HCT116 (cell line): Measurements from ENCODE around the gene ABLIM1.

Experiments
- EZH2phosphoT487 ChIP-seq: fragments of 200-600 bp; IDR thresholded peaks from 2 replicates; pipeline ENCODE4 v1.6.1; 2018; ENCODE audit warnings: antibody characterized with exemption, borderline replicate concordance
- POLR2A ChIP-seq: IDR thresholded peaks from 2 replicates; pipeline ENCODE4 v1.7.0; 2011; ENCODE audit warnings: borderline replicate concordance; ENCODE audit not compliant: insufficient read depth, insufficient read length; ENCODE audit errors: extremely low read depth
- YY1 ChIP-seq: IDR thresholded peaks from 2 replicates; pipeline ENCODE4 v1.6.1; 2011; ENCODE audit warnings: low read length, low read depth, moderate library complexity, mild to moderate bottlenecking; ENCODE audit not compliant: insufficient replicate concordance; ENCODE audit errors: extremely low read depth
- TF ChIP-seq, protein P1 (sequence below): IDR thresholded peaks from 2 replicates; pipeline ENCODE4 v1.6.1; 2012
- TF ChIP-seq, protein P2 (sequence below), 3 experiments: fragments of 200-600 bp in 1 of 3; sonication (generic) in 1 of 3; IDR thresholded peaks in 2 of 3; conservative IDR thresholded peaks in 1 of 3; 2 replicates each; pipeline ENCODE4 v1.5.1; 2012 to 2017; ENCODE audit warnings: low read depth in 2 of 3, low read length in 2 of 3, antibody characterized with exemption in 1 of 3, borderline replicate concordance in 1 of 3, control low read depth in 1 of 3, mild to moderate bottlenecking in 1 of 3, mixed read lengths in 1 of 3, mixed run types in 1 of 3, moderate library complexity in 1 of 3; ENCODE audit not compliant: insufficient read depth in 1 of 3

GRCh38 chr10:114521255-114521654 lies 136.8 kb downstream of the ABLIM1 start:
- TF ChIP-seq, protein P1, sequence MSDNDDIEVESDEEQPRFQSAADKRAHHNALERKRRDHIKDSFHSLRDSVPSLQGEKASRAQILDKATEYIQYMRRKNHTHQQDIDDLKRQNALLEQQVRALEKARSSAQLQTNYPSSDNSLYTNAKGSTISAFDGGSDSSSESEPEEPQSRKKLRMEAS = no peak; the same call in 1 of the 2 replicates
- TF ChIP-seq POLR2A (no peak), YY1 (no peak), EZH2phosphoT487 (no peak)
- TF ChIP-seq, protein P2, sequence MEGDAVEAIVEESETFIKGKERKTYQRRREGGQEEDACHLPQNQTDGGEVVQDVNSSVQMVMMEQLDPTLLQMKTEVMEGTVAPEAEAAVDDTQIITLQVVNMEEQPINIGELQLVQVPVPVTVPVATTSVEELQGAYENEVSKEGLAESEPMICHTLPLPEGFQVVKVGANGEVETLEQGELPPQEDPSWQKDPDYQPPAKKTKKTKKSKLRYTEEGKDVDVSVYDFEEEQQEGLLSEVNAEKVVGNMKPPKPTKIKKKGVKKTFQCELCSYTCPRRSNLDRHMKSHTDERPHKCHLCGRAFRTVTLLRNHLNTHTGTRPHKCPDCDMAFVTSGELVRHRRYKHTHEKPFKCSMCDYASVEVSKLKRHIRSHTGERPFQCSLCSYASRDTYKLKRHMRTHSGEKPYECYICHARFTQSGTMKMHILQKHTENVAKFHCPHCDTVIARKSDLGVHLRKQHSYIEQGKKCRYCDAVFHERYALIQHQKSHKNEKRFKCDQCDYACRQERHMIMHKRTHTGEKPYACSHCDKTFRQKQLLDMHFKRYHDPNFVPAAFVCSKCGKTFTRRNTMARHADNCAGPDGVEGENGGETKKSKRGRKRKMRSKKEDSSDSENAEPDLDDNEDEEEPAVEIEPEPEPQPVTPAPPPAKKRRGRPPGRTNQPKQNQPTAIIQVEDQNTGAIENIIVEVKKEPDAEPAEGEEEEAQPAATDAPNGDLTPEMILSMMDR (IDR thresholded peaks at IDR 0.05 in 2 of 3, conservative IDR thresholded peaks at IDR 0.05 in 1 of 3; ENCODE audit: borderline replicate concordance in 1 of 3, insufficient read depth in 1 of 3, low read depth in 2 of 3, low read length in 2 of 3) = no peak
